Keratinocyte (primary cell): ENCODE results near the gene MRC2. TPM values are rescaled to one million over a fixed set of nuclear protein-coding genes. Genes with fewer than 3 reads are reported as not detected.
A peak's percentile ranks its signal among the peaks of the same experiment; 100 is the strongest.
"Not testable (repeated sequence)": the region's sequence is repeated elsewhere in the genome, so short reads cannot be mapped to it uniquely, and the experiment has no call there.

Experiments used
- DNase-seq: peaks from one replicate; pipeline ENCODE4 v3.0.0-alpha.2; 2011; ENCODE audit warnings: low read depth, missing footprints, low spot score
- FAIRE-seq: peaks from 2 replicates; lab custom pipeline; 2011; peaks lifted over from hg19 to GRCh38; lab: Jason Lieb, UNC
- H2AFZ ChIP-seq: 2 replicates; pipeline ENCODE4 v1.6.0; 2012; ENCODE audit warnings: low read length, control low read depth, inconsistent platforms; ENCODE audit not compliant: control insufficient read depth
- H3K27ac ChIP-seq: 2 replicates; pipeline ENCODE4 v1.5.1; 2011; ENCODE audit warnings: low read length; ENCODE audit not compliant: control insufficient read depth, insufficient read depth
- H3K27me3 ChIP-seq: 3 replicates; pipeline ENCODE4 v1.6.0; 2011; ENCODE audit warnings: low read length; ENCODE audit not compliant: control insufficient read depth, insufficient read depth; ENCODE audit errors: extremely low read depth
- H3K36me3 ChIP-seq, 2 experiments: 2 replicates in 1 of 2; 3 replicates in 1 of 2; pipeline ENCODE4 v1.5.1; 2011; ENCODE audit warnings: low read length in 2 of 2, mild to moderate bottlenecking in 1 of 2; ENCODE audit not compliant: control insufficient read depth in 2 of 2, insufficient read depth in 2 of 2; ENCODE audit errors: extremely low read depth in 1 of 2
- H3K4me1 ChIP-seq: 3 replicates; pipeline ENCODE4 v1.5.1; 2011; ENCODE audit warnings: low read length; ENCODE audit not compliant: control insufficient read depth, insufficient read depth; ENCODE audit errors: extremely low read depth
- H3K4me2 ChIP-seq: 3 replicates; pipeline ENCODE4 v1.6.0; 2011; ENCODE audit warnings: low read depth, low read length; ENCODE audit not compliant: control insufficient read depth, insufficient read depth; ENCODE audit errors: extremely low read depth
- H3K4me3 ChIP-seq, 3 experiments: fragments of 200-600 bp in 1 of 3; sonication (generic) in 1 of 3; 2 replicates in 2 of 3; 3 replicates in 1 of 3; pipeline ENCODE4 v1.5.1; 2011 to 2016; ENCODE audit warnings: low read length in 3 of 3, mild to moderate bottlenecking in 3 of 3, control low read depth in 2 of 3, inconsistent platforms in 1 of 3, low read depth in 1 of 3, mixed read lengths in 1 of 3, mixed run types in 1 of 3, moderate library complexity in 1 of 3; ENCODE audit not compliant: control insufficient read depth in 2 of 3, insufficient read depth in 2 of 3; ENCODE audit errors: extremely low read depth in 1 of 3
- H3K79me2 ChIP-seq: 2 replicates; pipeline ENCODE4 v1.6.0; 2012; ENCODE audit warnings: low read length; ENCODE audit not compliant: control insufficient read depth, insufficient read depth
- H3K9ac ChIP-seq: 3 replicates; pipeline ENCODE4 v1.6.0; 2011; ENCODE audit warnings: low read length; ENCODE audit not compliant: control insufficient read depth, insufficient read depth; ENCODE audit errors: extremely low read depth
- H3K9me1 ChIP-seq: 3 replicates; pipeline ENCODE4 v1.6.0; 2011; ENCODE audit warnings: low read length; ENCODE audit not compliant: control insufficient read depth, insufficient read depth; ENCODE audit errors: extremely low read depth
- H3K9me3 ChIP-seq: 2 replicates; pipeline ENCODE4 v1.5.1; 2012; ENCODE audit warnings: low read depth, low read length; ENCODE audit not compliant: control insufficient read depth
- H4K20me1 ChIP-seq: 3 replicates; pipeline ENCODE4 v1.6.0; 2011; ENCODE audit warnings: low read length; ENCODE audit not compliant: control insufficient read depth, insufficient read depth; ENCODE audit errors: extremely low read depth
- EZH2 ChIP-seq: IDR thresholded peaks from one replicate; pipeline ENCODE4 v1.6.1; 2012; ENCODE audit warnings: inconsistent platforms, mild to moderate bottlenecking, low read length, moderate library complexity
- dilution Hi-C: fragments of 300-500 bp; cut with MboI; formaldehyde crosslinking; loops from one replicate; pipeline ENCODE4 v1.7.0; 2020; ENCODE audit warnings: low sequenced_read_pairs; ENCODE audit not compliant: extremely low pct_ligation_motif_present
- polyA plus RNA-seq, 5 experiments: library from polyadenylated mRNA; depleted of rRNA in 3 of 5; stranded (reverse) in 3 of 5; stranded (forward) in 1 of 5; unstranded in 1 of 5; fragments of >200 nt; gene quantifications; 1 replicate in 1 of 5; 2 replicates in 3 of 5; 3 replicates in 1 of 5; pipeline versions ENCODE4 v1.2.1 to v1.2.3, GENCODE V29; 2011 to 2012; ENCODE audit warnings: missing spikeins in 2 of 5, low read depth in 1 of 5, low replicate concordance in 1 of 5
- TF ChIP-seq, protein P1 (sequence below), 3 experiments: IDR thresholded peaks in 1 of 3; conservative IDR thresholded peaks in 1 of 3; optimal IDR thresholded peaks in 1 of 3; 2 replicates in 2 of 3; 3 replicates in 1 of 3; pipeline versions ENCODE3 to v1.5.1; 2011; ENCODE audit warnings: low read length in 3 of 3, mild to moderate bottlenecking in 3 of 3, moderate library complexity in 2 of 3, control low read depth in 1 of 3, inconsistent platforms in 1 of 3; ENCODE audit not compliant: insufficient read depth in 2 of 3; ENCODE audit errors: extremely low read depth in 1 of 3

Gene MRC2
- polyA plus RNA-seq, 1 donor (not counting 4 experiments of a cell fraction or from before 2014, with no cell fraction given) = 14.0 TPM

DNA sequence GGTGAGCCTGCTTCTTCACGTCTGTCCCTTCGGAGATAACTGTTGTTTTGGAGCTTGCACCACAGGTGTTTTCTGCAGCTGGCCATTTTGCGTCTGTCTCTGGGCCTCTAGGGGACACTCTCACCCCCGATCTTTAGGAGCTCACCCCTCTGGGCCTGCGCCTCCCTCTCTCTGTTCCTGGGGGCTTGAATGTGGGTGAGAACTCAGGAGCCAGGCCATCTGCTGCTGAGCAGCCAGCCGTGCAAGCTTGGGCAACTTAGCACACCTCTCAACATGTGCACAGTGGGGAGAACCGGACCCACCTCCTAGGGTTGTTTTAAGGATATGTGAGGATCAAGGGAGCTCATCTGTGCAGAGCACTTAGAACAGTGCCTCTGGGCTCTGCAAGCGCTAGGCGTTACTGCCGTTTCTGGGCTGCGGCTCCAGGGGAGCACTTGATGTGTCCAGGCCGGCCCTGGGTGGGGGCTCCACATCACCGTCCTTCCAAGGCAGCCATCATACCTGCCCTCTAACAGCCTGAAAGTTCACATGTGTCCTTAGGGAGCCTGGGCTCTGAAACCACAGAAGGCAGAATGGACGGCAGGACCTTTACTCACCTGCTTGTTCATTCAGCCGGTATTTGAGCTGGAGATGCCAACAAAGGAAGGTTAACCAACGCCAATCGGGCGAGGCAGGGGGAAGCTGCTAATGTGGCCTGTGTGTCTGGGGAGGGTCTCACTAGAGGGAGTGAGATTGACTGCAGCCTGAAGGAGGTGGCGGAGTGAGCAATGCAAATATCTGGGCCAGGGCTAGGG lies 66.3 kb downstream of the MRC2 start:
- H3K9me3 ChIP-seq = no peaks in the 10 kb centered on the region
- no peaks in the 10 kb centered on the region for H4K20me1 ChIP-seq
- H2AFZ ChIP-seq = no peak overlapping the region
- no peaks in the 10 kb centered on the region for H3K9me1 ChIP-seq
- H3K9ac ChIP-seq = no peak overlapping the region
- TF ChIP-seq, protein P1, sequence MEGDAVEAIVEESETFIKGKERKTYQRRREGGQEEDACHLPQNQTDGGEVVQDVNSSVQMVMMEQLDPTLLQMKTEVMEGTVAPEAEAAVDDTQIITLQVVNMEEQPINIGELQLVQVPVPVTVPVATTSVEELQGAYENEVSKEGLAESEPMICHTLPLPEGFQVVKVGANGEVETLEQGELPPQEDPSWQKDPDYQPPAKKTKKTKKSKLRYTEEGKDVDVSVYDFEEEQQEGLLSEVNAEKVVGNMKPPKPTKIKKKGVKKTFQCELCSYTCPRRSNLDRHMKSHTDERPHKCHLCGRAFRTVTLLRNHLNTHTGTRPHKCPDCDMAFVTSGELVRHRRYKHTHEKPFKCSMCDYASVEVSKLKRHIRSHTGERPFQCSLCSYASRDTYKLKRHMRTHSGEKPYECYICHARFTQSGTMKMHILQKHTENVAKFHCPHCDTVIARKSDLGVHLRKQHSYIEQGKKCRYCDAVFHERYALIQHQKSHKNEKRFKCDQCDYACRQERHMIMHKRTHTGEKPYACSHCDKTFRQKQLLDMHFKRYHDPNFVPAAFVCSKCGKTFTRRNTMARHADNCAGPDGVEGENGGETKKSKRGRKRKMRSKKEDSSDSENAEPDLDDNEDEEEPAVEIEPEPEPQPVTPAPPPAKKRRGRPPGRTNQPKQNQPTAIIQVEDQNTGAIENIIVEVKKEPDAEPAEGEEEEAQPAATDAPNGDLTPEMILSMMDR (optimal IDR thresholded peaks at IDR 0.05 in 1 of 3, IDR thresholded peaks at IDR 0.05 in 1 of 3, conservative IDR thresholded peaks at IDR 0.05 in 1 of 3; ENCODE audit: extremely low read depth in 1 of 3, insufficient read depth in 2 of 3, low read length in 3 of 3) = peak in 1 of 3 experiments; percentile 27
- no peak for TF ChIP-seq EZH2
- no peak overlapping the region for H3K27ac ChIP-seq
- FAIRE-seq (peak; percentile 86), DNase-seq (no peak)
- H3K4me3 ChIP-seq = no peak overlapping the region
- peak overlapping the region; percentile 25 for H3K4me2 ChIP-seq
- no peaks in the 10 kb centered on the region for H3K27me3 ChIP-seq
- peaks cover 8 to 9% of the 10 kb centered on the region in 2 experiments for H3K36me3 ChIP-seq
- peaks cover 21% of the 10 kb centered on the region for H3K4me1 ChIP-seq
- no peaks in the 10 kb centered on the region for H3K79me2 ChIP-seq
- dilution Hi-C loops = no loop called here

DNA sequence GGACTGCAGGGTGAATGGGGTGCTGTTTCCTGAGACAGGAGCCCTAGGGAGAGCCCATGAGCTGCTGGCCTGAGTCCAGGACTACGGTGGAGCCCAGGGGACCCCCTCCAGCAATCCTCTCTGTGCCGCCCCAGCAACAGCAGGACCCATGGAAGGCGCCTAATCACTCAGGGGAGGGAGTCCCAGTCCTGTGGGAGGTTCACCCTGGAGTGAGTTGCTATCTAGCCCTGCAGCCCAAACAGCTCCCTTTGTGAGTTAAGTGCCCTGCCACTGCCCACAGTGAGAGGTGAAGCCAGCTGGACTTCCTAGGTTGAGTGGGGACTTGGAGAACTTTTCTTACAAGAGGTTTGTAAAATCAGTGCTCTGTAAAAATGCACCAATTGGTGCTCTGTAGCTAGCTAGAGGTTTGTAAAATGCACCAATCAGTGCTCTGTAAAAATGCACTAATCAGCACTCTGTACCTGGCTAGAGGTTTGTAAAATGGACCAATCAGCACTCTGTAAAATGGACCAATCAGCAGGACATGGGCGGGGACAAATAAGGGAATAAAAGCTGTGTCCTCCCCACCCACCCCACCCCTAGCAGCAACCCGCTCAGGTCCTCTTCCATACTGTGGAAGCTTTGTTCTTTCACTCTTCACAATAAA lies 67.7 kb downstream of the MRC2 start:
- H3K9me3 ChIP-seq, FAIRE-seq, H2AFZ ChIP-seq, H4K20me1 ChIP-seq, H3K9ac ChIP-seq, H3K27me3 ChIP-seq, DNase-seq, H3K27ac ChIP-seq, H3K9me1 ChIP-seq, H3K36me3 ChIP-seq, H3K79me2 ChIP-seq, H3K4me2 ChIP-seq, dilution Hi-C loops, H3K4me3 ChIP-seq: not testable (repeated sequence)
- peaks cover 21% of the 10 kb centered on the region for H3K4me1 ChIP-seq
